GM18505 (cell line): ENCODE data around the gene IGF2BP1.

Experiments
- ATAC-seq: cut with Tn5 transposase; IDR thresholded peaks from one replicate; pipeline ENCODE4 v1.9.1; 2021; ENCODE audit not compliant: unreplicated experiment
- POLR2A ChIP-seq: IDR thresholded peaks from 4 replicates; pipeline ENCODE4 v1.6.1; 2011; ENCODE audit warnings: borderline replicate concordance; ENCODE audit not compliant: insufficient read depth, insufficient read length; ENCODE audit errors: extremely low read depth

IGF2BP1 gene

GRCh38 chr17:48997103-48997826 is at the start of gene IGF2BP1:
IGF2BP1 (plus strand) TSS chr17:48997385; CDS start chr17:48997746, 361 bp downstream.
- no peak for TF ChIP-seq POLR2A
- ATAC-seq: no peak

DNA sequence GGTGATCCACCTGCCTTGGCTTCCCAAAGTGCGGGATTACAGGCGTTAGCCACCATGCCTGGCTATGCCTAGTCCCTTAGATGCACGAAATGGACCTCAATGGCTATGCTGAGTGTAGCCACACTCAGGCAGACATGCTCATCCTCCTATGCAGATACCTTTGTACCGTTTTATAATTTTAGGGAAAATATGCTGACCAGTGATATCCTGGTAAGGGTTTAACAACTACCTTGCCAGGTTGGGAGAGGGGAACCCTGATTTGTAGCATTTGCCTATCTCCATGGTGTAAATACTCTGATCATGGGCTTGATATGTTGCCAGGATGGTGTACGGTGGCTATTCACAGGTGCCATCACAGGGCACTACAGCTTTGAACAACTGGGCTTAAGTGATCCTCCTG is 45.6 kb upstream of the IGF2BP1 start:
- no peak for TF ChIP-seq POLR2A
- ATAC-seq: no peak

GRCh38 chr17:48952904-48953303 is 44.3 kb upstream of the IGF2BP1 start:
- ATAC-seq: no peak
- no peak for TF ChIP-seq POLR2A

GRCh38 chr17:48954300-48954755 is 42.9 kb upstream of the IGF2BP1 start:
- no peak for TF ChIP-seq POLR2A
- ATAC-seq: no peak

- no peak for ATAC-seq
- no peak for TF ChIP-seq POLR2A
These were observed 36.2 kb upstream of the IGF2BP1 start for GRCh38 chr17:48960834-48961515.

GRCh38 chr17:48961516-48962233 is 35.5 kb upstream of the IGF2BP1 start:
- TF ChIP-seq POLR2A: no peak
- ATAC-seq: no peak

- ATAC-seq: no peak
- TF ChIP-seq POLR2A: no peak
These were observed 27.0 kb upstream of the IGF2BP1 start for GRCh38 chr17:48970224-48970623.

DNA sequence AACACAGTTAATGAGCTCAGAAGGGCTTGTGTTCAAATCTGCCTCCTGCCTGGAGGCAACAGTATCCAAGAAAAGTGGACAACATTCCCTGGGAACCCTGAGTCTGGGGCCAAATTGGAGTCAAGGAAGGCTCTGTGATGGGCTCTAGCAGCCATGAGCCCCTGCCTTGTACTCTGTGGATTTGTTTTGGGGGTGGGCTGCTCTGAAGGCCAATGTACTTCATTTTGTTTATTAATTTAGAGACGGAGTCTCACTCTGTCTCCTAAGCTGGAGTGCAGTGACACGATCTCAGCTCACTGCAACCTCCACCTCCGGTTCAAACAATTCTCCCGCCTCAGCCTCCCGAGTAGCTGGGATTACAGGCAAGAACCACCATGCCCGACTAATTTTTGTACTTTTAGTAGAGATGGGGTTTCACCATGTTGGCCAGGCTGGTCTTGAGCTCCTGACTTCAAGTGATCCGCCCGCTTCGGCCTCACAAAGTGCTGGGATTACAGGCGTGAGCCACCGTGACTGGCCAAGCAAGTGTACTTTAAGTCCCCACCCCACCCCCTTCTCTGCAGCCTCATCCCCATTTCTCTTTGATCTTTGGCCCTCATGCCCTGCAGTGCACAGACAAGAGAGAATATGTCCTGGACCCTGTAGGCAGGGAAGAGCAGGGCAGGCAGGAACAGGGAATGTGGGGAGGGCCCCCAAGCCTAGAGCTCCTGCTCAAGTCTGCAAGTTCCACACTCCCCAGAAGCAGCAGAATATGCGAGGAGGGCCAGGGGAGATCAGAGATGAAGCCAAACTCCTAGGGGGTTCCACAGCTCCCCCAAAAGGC is 26.1 kb upstream of the IGF2BP1 start:
- no peak for ATAC-seq
- TF ChIP-seq POLR2A: no peak

DNA sequence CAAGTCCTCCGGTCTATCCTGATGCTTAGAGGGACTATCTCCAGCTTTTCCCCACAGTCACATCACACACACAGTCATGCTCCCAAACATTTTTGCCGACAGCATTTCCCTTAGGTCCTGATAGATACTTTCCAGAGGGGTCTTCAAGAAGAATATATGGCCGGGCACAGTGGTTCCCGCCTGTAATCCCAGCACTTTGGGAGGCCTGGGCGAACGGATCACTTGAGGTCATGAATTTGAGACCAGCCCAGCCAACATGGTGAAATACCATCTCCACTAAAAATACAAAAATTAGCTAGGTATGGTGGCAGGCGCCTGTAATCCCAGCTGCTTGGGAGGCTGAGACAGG is 24.5 kb upstream of the IGF2BP1 start:
- no peak for TF ChIP-seq POLR2A

DNA sequence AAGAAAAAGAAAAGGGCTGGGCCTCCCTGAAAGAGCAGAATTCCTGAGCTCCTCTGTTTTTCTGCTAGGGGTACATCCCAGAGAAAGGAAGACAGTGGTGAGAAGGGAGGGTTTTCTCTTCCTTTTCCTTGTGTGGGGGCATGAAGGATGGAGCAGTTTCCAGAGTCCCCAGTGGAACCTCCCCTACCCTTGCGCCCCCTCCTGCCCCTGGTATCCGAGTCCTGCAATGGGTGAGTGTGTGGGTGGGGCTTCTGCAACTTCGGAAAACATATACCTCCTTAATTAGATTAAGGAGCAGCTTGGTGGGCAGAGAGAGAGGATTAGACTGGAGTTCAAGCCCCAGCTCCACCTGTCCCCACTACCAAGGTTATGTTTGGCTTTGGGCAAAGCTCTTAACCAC is 23.4 kb upstream of the IGF2BP1 start:
- no peak for ATAC-seq
- no peak for TF ChIP-seq POLR2A

More for the DNA sequence above, 24.5 kb upstream of the IGF2BP1 start:
- no peak for ATAC-seq

DNA sequence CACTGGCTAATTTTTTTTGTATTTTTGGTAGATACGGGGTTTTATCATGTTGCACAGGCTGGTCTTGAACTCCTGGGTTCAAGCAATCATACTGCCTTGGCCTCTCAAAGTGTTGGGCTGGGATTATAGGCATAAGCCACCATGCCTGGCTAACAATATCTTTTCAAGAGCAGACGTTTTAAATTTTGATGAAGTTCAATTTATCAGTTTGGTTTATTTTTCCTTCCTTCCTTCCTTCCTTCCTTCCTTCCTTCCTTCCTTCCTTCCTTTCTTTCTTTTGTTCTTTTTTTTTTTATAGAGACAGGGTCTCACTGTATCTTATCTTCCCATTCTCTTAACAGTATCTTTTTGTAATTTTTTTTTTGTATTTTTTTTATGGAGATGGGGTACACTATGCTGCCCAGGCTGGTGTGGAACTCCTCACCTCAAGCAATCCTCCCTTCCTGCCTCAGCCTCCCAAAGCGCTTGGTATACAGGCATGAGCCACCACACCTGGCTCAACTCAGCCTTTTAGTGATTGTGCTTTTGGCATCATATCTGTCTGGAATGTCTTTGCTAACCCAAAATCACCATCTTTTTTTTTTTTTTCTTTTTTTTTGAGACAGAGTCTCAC is 15.2 kb upstream of the IGF2BP1 start:
- ATAC-seq: no peak
- no peak for TF ChIP-seq POLR2A

DNA sequence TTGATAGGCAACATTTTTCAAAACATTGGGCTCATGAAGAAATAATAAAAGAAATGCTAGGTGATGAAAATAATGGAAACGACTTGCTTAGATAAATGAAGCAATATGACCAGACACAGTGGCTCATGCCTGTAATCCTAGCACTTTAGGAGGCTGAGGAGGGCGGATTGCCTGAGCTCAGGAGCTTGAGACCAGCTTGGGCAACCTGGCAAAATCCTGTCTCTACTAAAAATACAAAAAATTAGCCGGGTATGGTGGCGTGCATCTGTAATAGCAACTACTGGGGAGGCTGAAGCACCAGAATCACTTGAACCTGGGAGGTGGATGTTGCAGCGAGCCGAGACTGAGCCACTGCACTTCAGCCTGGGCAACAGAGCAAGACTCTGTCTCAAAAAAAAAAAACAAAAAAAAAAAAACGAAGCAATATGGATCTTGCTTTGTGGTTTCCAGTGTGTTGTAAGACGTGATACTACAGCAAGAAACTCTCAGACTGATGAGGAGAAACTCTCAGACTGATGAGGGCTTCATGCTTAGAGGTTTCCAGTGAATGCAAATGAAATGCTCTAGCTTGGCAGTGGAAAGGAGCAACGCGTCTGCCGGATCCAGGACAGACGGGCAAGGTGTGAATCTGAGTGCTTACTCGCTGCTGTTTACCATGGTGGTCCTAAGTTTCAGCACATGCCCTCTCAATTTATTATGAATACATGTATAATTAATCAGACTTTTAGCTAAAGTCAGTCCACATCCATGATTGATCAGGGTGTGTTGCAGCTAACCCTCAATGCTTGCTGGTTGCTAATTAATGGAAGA is 11.5 kb upstream of the IGF2BP1 start:
- no peak for ATAC-seq
- no peak for TF ChIP-seq POLR2A
